NCI-H526 treated with DMSO at 0.1 percent for 48 hours (cell line): ENCODE results near the gene SLC38A10.

Experiments used
- DNase-seq: peaks from one replicate; lab custom pipeline; 2025; lab: John Stamatoyannopoulos, UW

The SLC38A10 gene

GRCh38 chr17:81277946-81278693 is 17.0 kb downstream of the SLC38A10 start:
- no peak for DNase-seq

GRCh38 chr17:81277421-81277820 is 17.7 kb downstream of the SLC38A10 start:
- DNase-seq: no peak

GRCh38 chr17:81276781-81277180 is 18.3 kb downstream of the SLC38A10 start:
- DNase-seq: no peak

- no peak for DNase-seq
Measured at GRCh38 chr17:81274471-81274855, 20.6 kb downstream of the SLC38A10 start.

- no peak for DNase-seq
Measured at GRCh38 chr17:81273698-81274470, 21.2 kb downstream of the SLC38A10 start.

- no peak for DNase-seq
Measured at GRCh38 chr17:81272616-81273015, 22.5 kb downstream of the SLC38A10 start.

GRCh38 chr17:81271226-81271625 is 23.9 kb downstream of the SLC38A10 start:
- no peak for DNase-seq

GRCh38 chr17:81270279-81270678 is 24.8 kb downstream of the SLC38A10 start:
- DNase-seq: no peak

GRCh38 chr17:81267390-81268067 is 27.6 kb downstream of the SLC38A10 start:
- no peak for DNase-seq

GRCh38 chr17:81265576-81265975 is 29.5 kb downstream of the SLC38A10 start:
- DNase-seq: no peak

- DNase-seq: no peak
Measured at GRCh38 chr17:81264640-81265039, 30.5 kb downstream of the SLC38A10 start.

- DNase-seq: no peak
Measured at GRCh38 chr17:81263371-81264181, 31.5 kb downstream of the SLC38A10 start.

GRCh38 chr17:81261582-81262336 is 33.3 kb downstream of the SLC38A10 start:
- no peak for DNase-seq

- DNase-seq: no peak
Measured at GRCh38 chr17:81261096-81261495, 34.0 kb downstream of the SLC38A10 start.

- no peak for DNase-seq
Measured at GRCh38 chr17:81260641-81261040, 34.5 kb downstream of the SLC38A10 start.

- no peak for DNase-seq
Measured at GRCh38 chr17:81260171-81260570, 34.9 kb downstream of the SLC38A10 start.

- DNase-seq: no peak
Measured at GRCh38 chr17:81259058-81259605, 36.0 kb downstream of the SLC38A10 start.

- DNase-seq: no peak
Measured at GRCh38 chr17:81258292-81258691, 36.8 kb downstream of the SLC38A10 start.

GRCh38 chr17:81257533-81257932 is 37.6 kb downstream of the SLC38A10 start:
- DNase-seq: no peak

GRCh38 chr17:81256616-81257015 is 38.5 kb downstream of the SLC38A10 start:
- no peak for DNase-seq
